HL-60 (cell line): ENCODE results near the gene CLSTN2.

ENCODE experiments used
- CTCF ChIP-seq: IDR thresholded peaks from one replicate; pipeline ENCODE4 v1.5.1; 2011; ENCODE audit warnings: low read length, control low read depth, inconsistent platforms; ENCODE audit not compliant: insufficient read depth
- POLR2AphosphoS5 ChIP-seq: IDR thresholded peaks from 2 replicates; pipeline ENCODE4 v1.6.1; 2012; ENCODE audit warnings: low read depth
- REST ChIP-seq: IDR thresholded peaks from 2 replicates; pipeline ENCODE4 v1.6.1; 2012; ENCODE audit warnings: low read depth; ENCODE audit not compliant: insufficient replicate concordance
- SPI1 ChIP-seq: IDR thresholded peaks from 2 replicates; pipeline ENCODE4 v1.6.1; 2012; ENCODE audit warnings: low read depth, mild to moderate bottlenecking, borderline replicate concordance

- TF ChIP-seq CTCF (no peak), POLR2AphosphoS5 (no peak), REST (no peak), SPI1 (no peak)
Observed at GRCh38 chr3:140397847-140398246, 462.9 kb downstream of the CLSTN2 start.
